SKM-1 treated with dmso at 0.1 percent for 144 hours (cell line): ENCODE data around the gene FOXO3B.
"Not testable (repeated sequence)": the region's sequence is repeated elsewhere in the genome, so short reads cannot be mapped to it uniquely, and the experiment has no call there.

ENCODE experiments used
- DNase-seq: peaks from one replicate; lab custom pipeline; 2025; ENCODE audit not compliant: unreplicated experiment; lab: John Stamatoyannopoulos, UW

Gene FOXO3B

GRCh38 chr17:18661924-18662624 is 20.0 kb downstream of the FOXO3B start:
- not testable (repeated sequence) for DNase-seq

- not testable (repeated sequence) for DNase-seq
Observed at GRCh38 chr17:18650094-18650493, 32.0 kb downstream of the FOXO3B start.

- not testable (repeated sequence) for DNase-seq
Observed at GRCh38 chr17:18644291-18644690, 37.8 kb downstream of the FOXO3B start, which contains the start of gene TBC1D28. Gene TBC1D28 (minus strand): TSS chr17:18644391. CDS start chr17:18641352, 3,039 bp downstream.

- not testable (repeated sequence) for DNase-seq
Observed at GRCh38 chr17:18643124-18643523, 39.0 kb downstream of the FOXO3B start.

- DNase-seq, result not testable (repeated sequence)
Observed at GRCh38 chr17:18638357-18638756, 43.8 kb downstream of the FOXO3B start.

- not testable (repeated sequence) for DNase-seq
Observed at GRCh38 chr17:18636237-18636636, 45.9 kb downstream of the FOXO3B start.

GRCh38 chr17:18635773-18636172 is 46.3 kb downstream of the FOXO3B start:
- DNase-seq, result not testable (repeated sequence)

GRCh38 chr17:18634550-18635263 is 47.4 kb downstream of the FOXO3B start:
- not testable (repeated sequence) for DNase-seq
